HEK293 (cell line): Measurements from ENCODE around the gene TRAF6.

Source experiments
- CTCF ChIA-PET: fragments of 350-600 bp; formaldehyde crosslinking; extraction: SDS; loops from one replicate; lab custom pipeline; 2021; ENCODE audit warnings: antibody characterized with exemption; lab: Yijun Ruan, JAX
- POLR2A ChIA-PET: fragments of 300-600 bp; formaldehyde crosslinking; extraction: SDS; loops from one replicate; lab custom pipeline; 2020; ENCODE audit warnings: antibody characterized with exemption, inconsistent platforms; lab: Yijun Ruan, JAX
- H3K27ac ChIP-seq: fragments of 200-500 bp; sonication (Bioruptor generic); 2 replicates; pipeline ENCODE4 v1.5.1; 2014; ENCODE audit warnings: low read depth, low read length, control low read depth, inconsistent platforms; ENCODE audit errors: extremely low read depth
- H3K36me3 ChIP-seq, 2 experiments: fragments of 200-500 bp in 1 of 2; sonication (Bioruptor generic) in 1 of 2; 1 replicate in 1 of 2; 2 replicates in 1 of 2; pipeline ENCODE4 v1.5.1; 2014 to 2017; ENCODE audit warnings: inconsistent platforms in 2 of 2, low read length in 2 of 2; ENCODE audit not compliant: control insufficient read depth in 2 of 2, insufficient read depth in 1 of 2
- H3K4me1 ChIP-seq: fragments of 200-500 bp; sonication (Bioruptor generic); 2 replicates; pipeline ENCODE4 v1.5.1; 2014; ENCODE audit warnings: mild to moderate bottlenecking, low read length, inconsistent platforms; ENCODE audit not compliant: control insufficient read depth, insufficient read depth
- H3K4me3 ChIP-seq: 2 replicates; pipeline ENCODE4 v1.5.1; 2011; ENCODE audit warnings: low read depth, mild to moderate bottlenecking, control low read depth, low read length, moderate library complexity
- H3K9me3 ChIP-seq: fragments of 200-500 bp; sonication (Bioruptor generic); 2 replicates; pipeline ENCODE4 v1.5.1; 2014; ENCODE audit warnings: low read depth, low read length, inconsistent platforms; ENCODE audit not compliant: control insufficient read depth, insufficient read depth
- KLF10 ChIP-seq: fragments of 450-650 bp; IDR thresholded peaks from 2 replicates; pipeline ENCODE4 v1.5.1; 2018; ENCODE audit warnings: missing biosample characterization, mild to moderate bottlenecking, missing genetic modification characterization
- OVOL3 ChIP-seq: fragments of 450-650 bp; formaldehyde crosslinking; IDR thresholded peaks from 2 replicates; pipeline ENCODE4 v1.5.1; 2016; ENCODE audit warnings: missing biosample characterization, missing genetic modification characterization
- YY1 ChIP-seq: fragments of 450-650 bp; formaldehyde crosslinking; IDR thresholded peaks from 2 replicates; pipeline ENCODE4 v1.5.1; 2018; ENCODE audit warnings: missing biosample characterization, missing genetic modification characterization
- ZBTB20 ChIP-seq: fragments of 450-650 bp; formaldehyde crosslinking; IDR thresholded peaks from 2 replicates; pipeline ENCODE4 v1.5.1; 2016; ENCODE audit warnings: missing biosample characterization, missing genetic modification characterization
- ZFP3 ChIP-seq: fragments of 450-650 bp; formaldehyde crosslinking; IDR thresholded peaks from 2 replicates; pipeline ENCODE4 v1.5.1; 2016; ENCODE audit warnings: low read depth, missing biosample characterization, missing genetic modification characterization
- ZNF10 ChIP-seq: fragments of 450-650 bp; formaldehyde crosslinking; IDR thresholded peaks from 2 replicates; pipeline ENCODE4 v1.5.1; 2017; ENCODE audit warnings: missing biosample characterization, missing genetic modification characterization
- ZNF354C ChIP-seq: fragments of 450-650 bp; formaldehyde crosslinking; IDR thresholded peaks from 2 replicates; pipeline ENCODE4 v1.5.1; 2016; ENCODE audit warnings: missing biosample characterization, missing genetic modification characterization, low read depth, borderline replicate concordance
- ZNF426 ChIP-seq: fragments of 450-650 bp; formaldehyde crosslinking; IDR thresholded peaks from 2 replicates; pipeline ENCODE4 v1.5.1; 2017; ENCODE audit warnings: missing biosample characterization, missing genetic modification characterization, mild to moderate bottlenecking, inconsistent platforms, moderate library complexity
- ZNF48 ChIP-seq: fragments of 450-650 bp; formaldehyde crosslinking; IDR thresholded peaks from 2 replicates; pipeline ENCODE4 v1.5.1; 2016; ENCODE audit warnings: missing biosample characterization, missing genetic modification characterization
- ZNF600 ChIP-seq: fragments of 450-650 bp; formaldehyde crosslinking; IDR thresholded peaks from 2 replicates; pipeline ENCODE4 v1.5.1; 2016; ENCODE audit warnings: missing biosample characterization, missing genetic modification characterization
- ZNF629 ChIP-seq: fragments of 450-650 bp; formaldehyde crosslinking; IDR thresholded peaks from 2 replicates; pipeline ENCODE4 v1.5.1; 2017; ENCODE audit warnings: missing biosample characterization, missing genetic modification characterization
- ZNF677 ChIP-seq: fragments of 450-650 bp; IDR thresholded peaks from 2 replicates; pipeline ENCODE4 v1.5.0; 2018; ENCODE audit warnings: missing biosample characterization, mild to moderate bottlenecking, missing genetic modification characterization, moderate library complexity
- ZNF747 ChIP-seq: fragments of 450-650 bp; formaldehyde crosslinking; IDR thresholded peaks from 2 replicates; pipeline ENCODE4 v1.5.1; 2016; ENCODE audit warnings: missing biosample characterization, missing genetic modification characterization
- ZNF777 ChIP-seq: fragments of 450-650 bp; formaldehyde crosslinking; IDR thresholded peaks from 2 replicates; pipeline ENCODE4 v1.5.1; 2017; ENCODE audit warnings: missing biosample characterization, missing genetic modification characterization, borderline replicate concordance
- ZSCAN23 ChIP-seq: fragments of 450-650 bp; formaldehyde crosslinking; IDR thresholded peaks from 2 replicates; pipeline ENCODE4 v1.5.1; 2016; ENCODE audit warnings: missing biosample characterization, missing genetic modification characterization
- TF ChIP-seq, protein P1 (sequence below): fragments of 450-650 bp; formaldehyde crosslinking; IDR thresholded peaks from 2 replicates; pipeline ENCODE4 v1.5.1; 2016; ENCODE audit warnings: missing biosample characterization, missing genetic modification characterization, borderline replicate concordance
- TF ChIP-seq, protein P2 (sequence below): fragments of 450-650 bp; formaldehyde crosslinking; IDR thresholded peaks from 2 replicates; pipeline ENCODE4 v1.5.1; 2016; ENCODE audit warnings: missing biosample characterization, missing genetic modification characterization
- TF ChIP-seq, protein P3 (sequence below): fragments of 450-650 bp; formaldehyde crosslinking; IDR thresholded peaks from 2 replicates; pipeline ENCODE4 v1.5.1; 2016; ENCODE audit warnings: missing biosample characterization, missing genetic modification characterization

TRAF6 gene

DNA sequence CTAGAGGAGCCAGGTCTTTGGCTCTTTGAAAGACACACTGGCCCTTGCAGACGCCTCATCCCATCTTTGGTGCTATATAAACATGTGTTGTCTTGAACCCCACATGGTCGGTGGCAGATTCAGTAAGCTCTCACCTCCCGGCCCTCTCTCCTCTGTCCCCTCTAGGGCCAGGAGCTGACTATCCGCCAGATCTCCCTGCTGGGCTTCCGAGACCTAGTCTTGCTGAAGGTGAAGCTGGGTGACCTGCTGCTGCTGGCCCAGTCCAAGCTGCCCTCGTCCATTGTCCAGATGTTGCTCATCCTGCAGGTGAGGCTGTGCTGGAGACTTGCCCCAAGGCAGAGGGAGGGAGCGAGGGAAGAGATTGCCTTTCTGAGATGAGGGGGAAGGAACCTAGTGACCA is 63.9 kb downstream of the TRAF6 start:
- H3K4me1 ChIP-seq: no peaks in the 10 kb centered on the region
- no peaks in the 10 kb centered on the region for H3K9me3 ChIP-seq
- no peak overlapping the region for H3K4me3 ChIP-seq
- TF ChIP-seq ZNF777 (tag by site-specific recombination) (no peak), YY1 (tag by site-specific recombination) (no peak), ZNF48 (tag by site-specific recombination) (no peak), ZNF629 (no peak), ZNF354C (tag by site-specific recombination) (no peak), KLF10 (tag by site-specific recombination) (no peak), ZNF600 (tag by site-specific recombination) (no peak), ZBTB20 (tag by site-specific recombination) (no peak), ZSCAN23 (tag by site-specific recombination) (no peak), OVOL3 (tag by site-specific recombination) (no peak)
- TF ChIP-seq, protein P1, sequence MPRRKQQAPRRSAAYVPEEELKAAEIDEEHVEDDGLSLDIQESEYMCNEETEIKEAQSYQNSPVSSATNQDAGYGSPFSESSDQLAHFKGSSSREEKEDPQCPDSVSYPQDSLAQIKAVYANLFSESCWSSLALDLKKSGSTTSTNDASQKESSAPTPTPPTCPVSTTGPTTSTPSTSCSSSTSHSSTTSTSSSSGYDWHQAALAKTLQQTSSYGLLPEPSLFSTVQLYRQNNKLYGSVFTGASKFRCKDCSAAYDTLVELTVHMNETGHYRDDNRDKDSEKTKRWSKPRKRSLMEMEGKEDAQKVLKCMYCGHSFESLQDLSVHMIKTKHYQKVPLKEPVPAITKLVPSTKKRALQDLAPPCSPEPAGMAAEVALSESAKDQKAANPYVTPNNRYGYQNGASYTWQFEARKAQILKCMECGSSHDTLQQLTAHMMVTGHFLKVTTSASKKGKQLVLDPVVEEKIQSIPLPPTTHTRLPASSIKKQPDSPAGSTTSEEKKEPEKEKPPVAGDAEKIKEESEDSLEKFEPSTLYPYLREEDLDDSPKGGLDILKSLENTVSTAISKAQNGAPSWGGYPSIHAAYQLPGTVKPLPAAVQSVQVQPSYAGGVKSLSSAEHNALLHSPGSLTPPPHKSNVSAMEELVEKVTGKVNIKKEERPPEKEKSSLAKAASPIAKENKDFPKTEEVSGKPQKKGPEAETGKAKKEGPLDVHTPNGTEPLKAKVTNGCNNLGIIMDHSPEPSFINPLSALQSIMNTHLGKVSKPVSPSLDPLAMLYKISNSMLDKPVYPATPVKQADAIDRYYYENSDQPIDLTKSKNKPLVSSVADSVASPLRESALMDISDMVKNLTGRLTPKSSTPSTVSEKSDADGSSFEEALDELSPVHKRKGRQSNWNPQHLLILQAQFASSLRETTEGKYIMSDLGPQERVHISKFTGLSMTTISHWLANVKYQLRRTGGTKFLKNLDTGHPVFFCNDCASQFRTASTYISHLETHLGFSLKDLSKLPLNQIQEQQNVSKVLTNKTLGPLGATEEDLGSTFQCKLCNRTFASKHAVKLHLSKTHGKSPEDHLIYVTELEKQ (tag by site-specific recombination): no peak
- TF ChIP-seq, protein P2, sequence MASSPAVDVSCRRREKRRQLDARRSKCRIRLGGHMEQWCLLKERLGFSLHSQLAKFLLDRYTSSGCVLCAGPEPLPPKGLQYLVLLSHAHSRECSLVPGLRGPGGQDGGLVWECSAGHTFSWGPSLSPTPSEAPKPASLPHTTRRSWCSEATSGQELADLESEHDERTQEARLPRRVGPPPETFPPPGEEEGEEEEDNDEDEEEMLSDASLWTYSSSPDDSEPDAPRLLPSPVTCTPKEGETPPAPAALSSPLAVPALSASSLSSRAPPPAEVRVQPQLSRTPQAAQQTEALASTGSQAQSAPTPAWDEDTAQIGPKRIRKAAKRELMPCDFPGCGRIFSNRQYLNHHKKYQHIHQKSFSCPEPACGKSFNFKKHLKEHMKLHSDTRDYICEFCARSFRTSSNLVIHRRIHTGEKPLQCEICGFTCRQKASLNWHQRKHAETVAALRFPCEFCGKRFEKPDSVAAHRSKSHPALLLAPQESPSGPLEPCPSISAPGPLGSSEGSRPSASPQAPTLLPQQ (tag by site-specific recombination): no peak
- TF ChIP-seq, protein P3, sequence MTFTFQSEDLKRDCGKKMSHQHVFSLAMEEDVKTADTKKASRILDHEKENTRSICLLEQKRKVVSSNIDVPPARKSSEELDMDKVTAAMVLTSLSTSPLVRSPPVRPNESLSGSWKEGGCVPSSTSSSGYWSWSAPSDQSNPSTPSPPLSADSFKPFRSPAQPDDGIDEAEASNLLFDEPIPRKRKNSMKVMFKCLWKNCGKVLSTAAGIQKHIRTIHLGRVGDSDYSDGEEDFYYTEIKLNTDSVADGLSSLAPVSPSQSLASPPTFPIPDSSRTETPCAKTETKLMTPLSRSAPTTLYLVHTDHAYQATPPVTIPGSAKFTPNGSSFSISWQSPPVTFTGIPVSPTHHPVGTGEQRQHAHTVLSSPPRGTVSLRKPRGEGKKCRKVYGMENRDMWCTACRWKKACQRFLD (tag by site-specific recombination): no peak
- H3K27ac ChIP-seq: no peak overlapping the region
- ChIA-PET CTCF (interaction anchor here (0.5 to 1.4 kb wide), 5 partner anchors 14 to 624 kb away, joined by 4 to 5 read pairs (median 4); no protein-coding TSS in a partner anchor), POLR2A (interaction anchor here (0.7 to 2.1 kb wide), 2 partner anchors 10 to 25 kb away, joined by 3 to 6 read pairs; no protein-coding TSS in a partner anchor)
- H3K36me3 ChIP-seq: no peaks in the 10 kb centered on the region

DNA sequence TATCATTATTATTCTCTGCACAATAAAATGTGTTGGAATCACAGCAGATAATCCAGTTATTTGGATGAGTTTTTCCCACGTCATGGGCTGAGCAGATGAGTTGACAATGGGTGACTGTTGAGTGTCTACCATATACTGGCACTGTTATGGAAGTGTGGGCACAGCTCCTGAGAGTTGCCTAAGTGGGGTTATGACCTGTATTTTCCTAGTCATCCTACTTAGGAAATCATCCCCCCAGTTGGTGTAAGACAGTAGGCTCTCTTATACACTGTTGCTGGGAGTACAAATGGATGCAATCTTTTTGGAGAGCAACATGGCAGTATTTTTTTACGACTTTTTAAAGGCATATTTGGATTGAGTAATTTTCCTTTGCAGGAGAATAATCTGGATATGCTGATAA is 66.4 kb downstream of the TRAF6 start:
- Histone ChIP-seq H3K4me3 (no peak overlapping the region), H3K4me1 (no peaks in the 10 kb centered on the region), H3K27ac (no peak overlapping the region), H3K9me3 (no peaks in the 10 kb centered on the region), H3K36me3 (no peaks in the 10 kb centered on the region)
- POLR2A ChIA-PET: no interaction called here
- CTCF ChIA-PET: no interaction called here
- TF ChIP-seq ZNF10: no peak
- TF ChIP-seq ZNF677 (tag by site-specific recombination): no peak
- TF ChIP-seq ZNF747 (tag by site-specific recombination): no peak
- no peak for TF ChIP-seq ZFP3 (tag by site-specific recombination)
- TF ChIP-seq ZNF426: no peak
